ENCODE measurements around the gene ADD2. TPM values are rescaled to one million over a fixed set of nuclear protein-coding genes. Genes with fewer than 3 reads are reported as not detected.

ADD2 gene
- total RNA-seq, 1 experiment from 2014 or later, result 4.4 TPM

- peaks cover 42% of the 10 kb centered on the region for H3K27me3 ChIP-seq (ENCODE audit: low read length)
- no peaks in the 10 kb centered on the region for H3F3A ChIP-seq (ENCODE audit: low read length, unreplicated experiment)
- no peaks in the 10 kb centered on the region for H3K4me1 ChIP-seq (ENCODE audit: insufficient read depth, low read length)
- DNase-seq (no peak), ATAC-seq (no peak)
- ChIA-PET POLR2A (ENCODE audit: unreplicated experiment) (no interaction called here), CTCF (no interaction called here)
- no peaks in the 10 kb centered on the region for H3K79me2 ChIP-seq (ENCODE audit: low read length)
- H2AFZ ChIP-seq (ENCODE audit: low read length), result no peak overlapping the region
- no peaks in the 10 kb centered on the region for H3K9me3 ChIP-seq (ENCODE audit: low read length)
- H4K20me1 ChIP-seq (ENCODE audit: low read length), result no peaks in the 10 kb centered on the region
- H3K4me2 ChIP-seq (ENCODE audit: low read length), result no peak overlapping the region
- no peaks in the 10 kb centered on the region for H3K36me3 ChIP-seq (ENCODE audit: low read depth, low read length)
- BruUV-seq (replicated peaks), result no TSS peak
- no peak overlapping the region for H3K27ac ChIP-seq (ENCODE audit: low read length)
- H3K4me3 ChIP-seq (ENCODE audit: low read length), result no peak overlapping the region
- TF ChIP-seq CTCF (conservative IDR thresholded peaks at IDR 0.05; ENCODE audit: low read depth, low read length), result no peak
- TF ChIP-seq EZH2phosphoT487 (IDR thresholded peaks at IDR 0.05; ENCODE audit: borderline replicate concordance, low read length), result no peak
- no peak for TF ChIP-seq EZH2 (IDR thresholded peaks at IDR 0.05; ENCODE audit: low read length, unreplicated experiment)
- intact Hi-C loops (cut with micrococcal nuclease), result no loop called here
- no peak overlapping the region for H3K9ac ChIP-seq (ENCODE audit: low read length)
- no peaks in the 10 kb centered on the region for H3K9me2 ChIP-seq (replicated peaks; ENCODE audit: low read length)
Observed at GRCh38 chr2:70732766-70733645, 35.0 kb downstream of the ADD2 start.

GRCh38 chr2:70730730-70731129, 37.3 kb downstream of the ADD2 start:
- no peaks in the 10 kb centered on the region for H3K4me1 ChIP-seq (ENCODE audit: insufficient read depth, low read length)
- H3K36me3 ChIP-seq (ENCODE audit: low read depth, low read length), result no peaks in the 10 kb centered on the region
- no peaks in the 10 kb centered on the region for H3K79me2 ChIP-seq (ENCODE audit: low read length)
- no peak overlapping the region for H2AFZ ChIP-seq (ENCODE audit: low read length)
- no peaks in the 10 kb centered on the region for H3K9me3 ChIP-seq (ENCODE audit: low read length)
- no peaks in the 10 kb centered on the region for H3K9me2 ChIP-seq (replicated peaks; ENCODE audit: low read length)
- no TSS peak for BruUV-seq (replicated peaks)
- no peak for ATAC-seq
- H3K4me2 ChIP-seq (ENCODE audit: low read length), result no peak overlapping the region
- ChIA-PET CTCF (no interaction called here), POLR2A (ENCODE audit: unreplicated experiment) (no interaction called here)
- peaks cover 35% of the 10 kb centered on the region for H3K27me3 ChIP-seq (ENCODE audit: low read length)
- H3K4me3 ChIP-seq (ENCODE audit: low read length), result no peak overlapping the region
- no peak for DNase-seq
- H3F3A ChIP-seq (ENCODE audit: low read length, unreplicated experiment), result no peaks in the 10 kb centered on the region
- H4K20me1 ChIP-seq (ENCODE audit: low read length), result no peaks in the 10 kb centered on the region
- intact Hi-C loops (cut with micrococcal nuclease), result no loop called here
- TF ChIP-seq EZH2phosphoT487 (IDR thresholded peaks at IDR 0.05; ENCODE audit: borderline replicate concordance, low read length), result no peak
- no peak for TF ChIP-seq CTCF (conservative IDR thresholded peaks at IDR 0.05; ENCODE audit: low read depth, low read length)
- TF ChIP-seq EZH2 (IDR thresholded peaks at IDR 0.05; ENCODE audit: low read length, unreplicated experiment), result no peak
- no peak overlapping the region for H3K9ac ChIP-seq (ENCODE audit: low read length)
- H3K27ac ChIP-seq (ENCODE audit: low read length), result no peak overlapping the region

GRCh38 chr2:70729647-70730046, 38.4 kb downstream of the ADD2 start:
- Histone ChIP-seq H3K4me2 (ENCODE audit: low read length) (no peak overlapping the region), H3K27me3 (ENCODE audit: low read length) (peaks cover 26% of the 10 kb centered on the region), H3K4me3 (ENCODE audit: low read length) (no peak overlapping the region), H3F3A (ENCODE audit: low read length, unreplicated experiment) (no peaks in the 10 kb centered on the region), H2AFZ (ENCODE audit: low read length) (no peak overlapping the region), H3K9me2 (replicated peaks; ENCODE audit: low read length) (no peaks in the 10 kb centered on the region), H3K36me3 (ENCODE audit: low read depth, low read length) (no peaks in the 10 kb centered on the region), H3K9me3 (ENCODE audit: low read length) (no peaks in the 10 kb centered on the region), H3K79me2 (ENCODE audit: low read length) (no peaks in the 10 kb centered on the region), H3K27ac (ENCODE audit: low read length) (no peak overlapping the region), H4K20me1 (ENCODE audit: low read length) (no peaks in the 10 kb centered on the region), H3K9ac (ENCODE audit: low read length) (no peak overlapping the region), H3K4me1 (ENCODE audit: insufficient read depth, low read length) (no peaks in the 10 kb centered on the region)
- no TSS peak for BruUV-seq (replicated peaks)
- no peak for DNase-seq
- TF ChIP-seq EZH2phosphoT487 (IDR thresholded peaks at IDR 0.05; ENCODE audit: borderline replicate concordance, low read length) (no peak), EZH2 (IDR thresholded peaks at IDR 0.05; ENCODE audit: low read length, unreplicated experiment) (no peak), CTCF (conservative IDR thresholded peaks at IDR 0.05; ENCODE audit: low read depth, low read length) (no peak)
- CTCF ChIA-PET, result no interaction called here
- intact Hi-C loops (cut with micrococcal nuclease), result no loop called here
- POLR2A ChIA-PET (ENCODE audit: unreplicated experiment), result no interaction called here
- no peak for ATAC-seq

Measured in PC-3 (cell line).